ENCODE data around the gene EPHX1. TPM values are rescaled to one million over a fixed set of nuclear protein-coding genes. Genes with fewer than 3 reads are reported as not detected.

The EPHX1 gene
- total RNA-seq, 6 donors from 2014 or later, result 82.8 to 205 (median 141) TPM

- no peak for TF ChIP-seq EP300 (IDR thresholded peaks at IDR 0.05)
- no peak for TF ChIP-seq POLR2AphosphoS5 (IDR thresholded peaks at IDR 0.05)
- TF ChIP-seq, protein P1, sequence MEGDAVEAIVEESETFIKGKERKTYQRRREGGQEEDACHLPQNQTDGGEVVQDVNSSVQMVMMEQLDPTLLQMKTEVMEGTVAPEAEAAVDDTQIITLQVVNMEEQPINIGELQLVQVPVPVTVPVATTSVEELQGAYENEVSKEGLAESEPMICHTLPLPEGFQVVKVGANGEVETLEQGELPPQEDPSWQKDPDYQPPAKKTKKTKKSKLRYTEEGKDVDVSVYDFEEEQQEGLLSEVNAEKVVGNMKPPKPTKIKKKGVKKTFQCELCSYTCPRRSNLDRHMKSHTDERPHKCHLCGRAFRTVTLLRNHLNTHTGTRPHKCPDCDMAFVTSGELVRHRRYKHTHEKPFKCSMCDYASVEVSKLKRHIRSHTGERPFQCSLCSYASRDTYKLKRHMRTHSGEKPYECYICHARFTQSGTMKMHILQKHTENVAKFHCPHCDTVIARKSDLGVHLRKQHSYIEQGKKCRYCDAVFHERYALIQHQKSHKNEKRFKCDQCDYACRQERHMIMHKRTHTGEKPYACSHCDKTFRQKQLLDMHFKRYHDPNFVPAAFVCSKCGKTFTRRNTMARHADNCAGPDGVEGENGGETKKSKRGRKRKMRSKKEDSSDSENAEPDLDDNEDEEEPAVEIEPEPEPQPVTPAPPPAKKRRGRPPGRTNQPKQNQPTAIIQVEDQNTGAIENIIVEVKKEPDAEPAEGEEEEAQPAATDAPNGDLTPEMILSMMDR (IDR thresholded peaks at IDR 0.05), result no peak
- no peak for TF ChIP-seq POLR2A (IDR thresholded peaks at IDR 0.05)
- Histone ChIP-seq H3K27me3 (no peaks in the 10 kb centered on the region), H3K4me1 (peaks cover 6 to 19% (median 10%) of the 10 kb centered on the region in 4 donors), H3K4me3 (no peak overlapping the region), H3K27ac (peak overlapping the region in 1 of 4 donors; percentile 24), H3K9me3 (no peaks in the 10 kb centered on the region), H3K36me3 (peaks cover 5 to 84% (median 56%) of the 10 kb centered on the region in 4 donors)
- DNase-seq, result no peak
- WGBS, 2 donors, result 85 to 87% methylated on average over 9 to 18 of the region's 18 CpGs
- no peak for ATAC-seq (ENCODE audit: low FRiP score in 2 of 2)
These were observed 34.5 kb downstream of the EPHX1 start for GRCh38 chr1:225844236-225845061.

- Histone ChIP-seq H3K4me1 (peaks cover 11 to 26% (median 14%) of the 10 kb centered on the region in 4 donors), H3K4me3 (no peak overlapping the region), H3K9me3 (no peaks in the 10 kb centered on the region), H3K36me3 (peaks cover 5 to 83% (median 55%) of the 10 kb centered on the region in 4 donors), H3K27ac (peak overlapping the region in 3 of 4 donors; percentile 34 to 58 (median 35)), H3K27me3 (no peaks in the 10 kb centered on the region)
- 88 to 92% methylated on average over 14 of the region's 14 CpGs for WGBS, 2 donors
- DNase-seq (no peak), ATAC-seq (ENCODE audit: low FRiP score in 2 of 2) (no peak)
- TF ChIP-seq EP300 (IDR thresholded peaks at IDR 0.05) (no peak), POLR2AphosphoS5 (IDR thresholded peaks at IDR 0.05) (no peak), POLR2A (IDR thresholded peaks at IDR 0.05) (no peak)
- TF ChIP-seq, protein P1 (IDR thresholded peaks at IDR 0.05), result no peak
These were observed 35.2 kb downstream of the EPHX1 start for GRCh38 chr1:225845097-225845496.

DNA sequence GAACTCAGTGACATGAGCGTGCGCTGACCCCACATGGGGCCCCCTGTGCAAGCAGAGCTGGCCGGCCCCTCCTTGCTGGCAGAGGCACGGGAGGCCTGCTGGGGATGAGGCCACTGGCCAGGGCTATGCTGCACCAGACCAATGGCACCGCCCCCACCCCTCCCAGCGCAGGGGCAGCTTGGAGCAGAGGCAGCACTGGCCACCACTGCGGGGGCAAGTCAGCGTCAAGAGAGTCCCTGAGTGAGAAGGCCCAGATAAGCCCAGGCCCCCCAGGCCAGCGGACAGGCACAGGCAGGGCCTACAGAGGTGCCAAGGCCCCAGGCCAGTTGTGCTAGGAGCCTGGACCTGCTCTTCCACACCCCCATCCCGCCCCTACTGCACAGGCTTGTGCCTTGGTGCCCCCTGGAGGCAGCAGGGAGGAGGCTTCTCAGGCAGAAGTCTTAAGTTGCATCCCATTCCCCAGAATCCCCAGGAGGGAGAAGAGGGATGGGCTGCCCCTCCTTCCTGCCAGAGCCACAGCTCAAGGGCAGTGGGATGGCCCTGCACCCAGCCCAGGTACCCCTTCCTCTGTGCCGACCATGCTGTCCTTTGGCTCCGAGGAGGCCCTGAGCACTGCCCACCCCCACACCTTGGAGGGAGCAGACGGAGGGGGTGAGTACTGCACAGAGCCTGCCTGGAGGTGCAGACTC, 35.8 kb downstream of the EPHX1 start:
- ATAC-seq (ENCODE audit: low FRiP score in 2 of 2) (peak; percentile 75 to 86), DNase-seq (peak; percentile 74 to 82)
- TF ChIP-seq POLR2A (IDR thresholded peaks at IDR 0.05), result no peak
- no peak for TF ChIP-seq EP300 (IDR thresholded peaks at IDR 0.05)
- TF ChIP-seq, protein P1 (IDR thresholded peaks at IDR 0.05), result peak; percentile 45 to 83 (median 68)
- TF ChIP-seq POLR2AphosphoS5 (IDR thresholded peaks at IDR 0.05), result no peak
- no peaks in the 10 kb centered on the region for H3K9me3 ChIP-seq
- H3K4me3 ChIP-seq, result no peak overlapping the region
- peaks cover 11 to 26% (median 16%) of the 10 kb centered on the region in 4 donors for H3K4me1 ChIP-seq
- 74% methylated on average over 9 of the region's 13 CpGs; no CpG with 5 or more reads in 1 of the 2 donors for WGBS, 2 donors
- H3K36me3 ChIP-seq, result peaks cover 5 to 85% (median 53%) of the 10 kb centered on the region in 4 donors
- H3K27me3 ChIP-seq, result no peaks in the 10 kb centered on the region
- H3K27ac ChIP-seq, result peak overlapping the region in 3 of 4 donors; percentile 34 to 58 (median 35)

- 78 to 91% methylated on average over 13 to 20 of the region's 20 CpGs for WGBS, 2 donors
- H3K27me3 ChIP-seq, result no peaks in the 10 kb centered on the region
- TF ChIP-seq, protein P1 (IDR thresholded peaks at IDR 0.05), result no peak
- TF ChIP-seq EP300 (IDR thresholded peaks at IDR 0.05) (no peak), POLR2A (IDR thresholded peaks at IDR 0.05) (no peak), POLR2AphosphoS5 (IDR thresholded peaks at IDR 0.05) (no peak)
- H3K4me1 ChIP-seq, result peaks cover 11 to 30% (median 16%) of the 10 kb centered on the region in 4 donors
- H3K36me3 ChIP-seq, result peaks cover 5 to 94% (median 53%) of the 10 kb centered on the region in 4 donors
- ATAC-seq (ENCODE audit: low FRiP score in 2 of 2) (no peak), DNase-seq (no peak)
- H3K9me3 ChIP-seq, result no peaks in the 10 kb centered on the region
- no peak overlapping the region for H3K4me3 ChIP-seq
- H3K27ac ChIP-seq, result peak overlapping the region in 1 of 4 donors; percentile 23
These were observed 36.7 kb downstream of the EPHX1 start for GRCh38 chr1:225846331-225847310.

Data from upper lobe of left lung (tissue), 6 donors.